ENCODE data around the gene SRGAP3.

SRGAP3 gene

DNA sequence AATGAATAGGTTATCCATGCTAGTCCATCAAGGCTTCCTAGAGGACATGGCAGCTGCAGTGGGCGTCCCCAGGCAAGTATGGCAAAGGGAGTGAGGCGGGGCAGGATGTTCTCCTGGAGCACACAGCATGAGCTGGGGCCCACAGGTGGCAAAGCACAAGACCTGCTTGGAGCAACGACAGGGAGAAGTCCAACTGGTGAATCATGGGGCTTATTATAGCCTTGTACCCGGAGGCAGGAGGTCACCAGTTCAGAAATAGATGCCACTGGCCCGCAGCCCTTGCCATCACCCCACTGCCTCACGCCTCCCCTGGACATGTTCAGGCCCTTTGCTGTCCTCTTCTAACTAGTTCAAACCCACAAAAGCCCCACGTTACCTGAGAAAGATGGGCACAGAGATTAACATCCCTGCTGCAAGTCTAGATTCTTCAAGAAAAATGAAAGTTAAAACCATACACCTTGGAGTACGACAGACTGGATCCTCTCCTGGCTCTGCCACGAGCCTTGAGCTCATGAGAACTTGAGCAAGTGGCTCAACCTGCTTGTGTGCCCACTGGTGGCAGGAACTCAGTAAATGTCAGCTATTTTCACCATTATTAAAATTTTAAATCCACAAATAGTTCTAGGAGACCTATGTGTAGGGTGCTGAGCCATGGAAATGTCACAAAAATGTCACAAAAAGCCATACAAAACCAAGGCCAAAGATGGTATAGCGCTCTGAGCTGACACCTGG lies 1.8 kb upstream of the SRGAP3 start:
- DNase-seq = no peak

DNA sequence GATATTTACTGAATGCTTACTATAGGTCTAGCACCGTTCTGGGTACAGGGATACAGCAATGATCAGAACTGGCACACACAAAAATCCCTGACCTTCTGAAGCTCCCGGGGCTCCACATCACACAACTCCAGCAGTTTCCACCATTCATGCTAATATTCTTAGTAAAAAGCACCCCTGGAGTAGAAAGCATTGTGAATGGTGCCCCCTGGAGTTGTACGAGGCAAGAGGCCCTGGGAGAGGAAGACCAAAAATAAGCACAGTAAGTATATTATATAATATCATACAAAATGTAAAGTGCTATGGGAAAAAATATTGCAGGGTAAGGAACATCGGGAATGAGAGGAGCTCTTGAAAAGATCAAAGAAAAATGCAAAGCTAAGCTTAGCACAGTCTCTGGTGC lies 790 bp upstream of the SRGAP3 start:
- DNase-seq = no peak

- no peak for DNase-seq
Observed at GRCh38 chr3:9248522-9249271, 749 bp downstream of the SRGAP3 start.

DNA sequence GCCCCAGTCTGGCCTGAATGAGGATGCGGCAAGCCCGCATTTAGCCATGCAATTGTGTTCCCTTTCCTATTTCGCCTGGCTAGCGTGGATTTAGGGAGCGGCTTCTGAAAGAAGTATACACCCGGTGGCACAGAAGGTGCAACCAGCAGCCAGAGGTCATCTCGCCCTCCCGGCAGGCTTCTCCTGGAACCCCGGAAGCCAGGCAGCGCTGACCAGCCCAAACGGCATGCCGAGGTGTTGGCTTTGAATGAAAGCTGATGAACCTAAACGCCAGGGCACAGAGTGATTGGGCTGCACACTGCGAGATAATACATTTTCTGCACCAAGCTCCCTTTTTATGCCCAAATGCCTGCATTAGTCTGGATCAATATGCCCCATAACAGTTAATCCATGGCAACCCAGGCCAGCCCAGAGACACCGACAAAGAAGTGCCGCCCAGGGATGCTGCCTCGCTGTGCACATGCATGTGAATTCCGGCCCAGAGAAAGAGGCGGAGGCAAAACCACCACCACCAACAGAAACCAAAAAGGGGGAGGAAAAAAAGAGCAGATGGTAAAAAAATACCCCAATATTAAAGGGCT lies 1.4 kb downstream of the SRGAP3 start:
- DNase-seq = no peak

GRCh38 chr3:9247361-9247940 lies 2.0 kb downstream of the SRGAP3 start:
- DNase-seq = no peak

DNA sequence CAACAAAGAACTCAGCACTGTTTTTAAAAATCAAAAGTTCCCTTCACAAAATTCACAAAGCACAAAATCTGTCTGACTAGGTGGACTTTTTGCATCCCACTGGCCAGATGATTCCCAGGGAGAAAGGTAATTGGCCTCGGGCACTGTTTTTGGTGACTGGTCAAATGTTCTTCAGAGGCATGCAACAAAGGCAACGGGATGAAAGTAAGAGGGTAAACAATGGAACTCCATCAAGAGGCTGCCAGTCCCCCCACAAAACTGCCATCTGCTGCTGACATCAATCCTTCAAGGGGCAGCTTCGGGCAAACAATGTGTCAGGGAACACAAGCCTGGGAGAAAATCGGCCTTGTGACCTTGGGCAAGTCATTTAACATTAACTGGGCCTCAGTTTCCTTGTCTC lies 3.3 kb downstream of the SRGAP3 start:
- no peak for DNase-seq

DNA sequence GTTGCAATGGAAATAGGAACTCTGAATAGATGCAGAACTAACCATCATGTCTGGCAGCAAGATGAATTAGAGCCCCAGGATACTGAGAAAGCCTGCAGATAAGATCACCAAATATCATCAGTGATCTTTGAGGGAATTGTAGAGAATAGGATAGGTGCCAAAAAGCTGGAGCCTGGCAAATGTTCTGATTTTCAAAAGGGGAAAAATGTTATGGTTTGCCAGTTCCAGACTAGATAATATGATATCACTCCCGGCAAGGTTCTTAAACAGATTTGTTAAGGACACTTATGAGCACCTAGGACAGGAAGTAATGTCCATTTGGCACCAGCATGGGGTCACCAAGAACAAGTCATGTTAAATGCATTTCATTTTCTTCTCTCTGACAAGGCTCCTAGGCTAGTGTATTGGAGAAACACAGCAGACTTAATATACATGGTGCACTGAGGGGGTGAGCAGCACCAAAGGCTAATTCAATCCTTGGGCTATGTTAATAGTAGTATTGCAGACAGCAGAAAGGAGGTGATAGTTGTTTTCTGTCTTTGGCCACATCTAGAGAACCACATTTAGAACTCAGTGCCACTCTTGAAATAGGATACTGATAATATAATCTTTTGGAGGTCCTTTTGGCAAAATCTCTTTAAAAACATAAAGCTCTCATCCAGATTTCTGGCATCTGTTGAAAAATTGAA lies 4.8 kb downstream of the SRGAP3 start:
- DNase-seq = no peak

GRCh38 chr3:9241956-9242355 lies 7.5 kb downstream of the SRGAP3 start:
- no peak for DNase-seq

DNA sequence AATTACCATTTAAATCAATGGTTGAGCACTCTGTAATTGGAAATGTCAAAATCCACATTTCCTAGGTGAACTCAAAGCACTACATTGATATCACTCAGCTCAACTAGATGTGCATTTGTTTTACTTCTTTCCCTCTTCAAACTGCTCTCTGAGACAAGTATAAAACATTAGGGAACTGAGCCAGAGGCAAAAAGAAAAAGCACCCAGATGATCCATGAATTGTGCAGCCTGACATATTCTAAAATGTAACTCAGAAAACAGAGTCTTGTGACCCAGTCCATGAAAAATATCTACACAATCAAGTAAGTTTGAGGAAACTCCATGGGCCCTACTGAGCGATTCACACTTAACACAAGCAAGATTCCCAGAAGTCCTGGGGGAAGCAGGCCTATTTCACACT lies 9.8 kb downstream of the SRGAP3 start:
- DNase-seq = no peak

DNA sequence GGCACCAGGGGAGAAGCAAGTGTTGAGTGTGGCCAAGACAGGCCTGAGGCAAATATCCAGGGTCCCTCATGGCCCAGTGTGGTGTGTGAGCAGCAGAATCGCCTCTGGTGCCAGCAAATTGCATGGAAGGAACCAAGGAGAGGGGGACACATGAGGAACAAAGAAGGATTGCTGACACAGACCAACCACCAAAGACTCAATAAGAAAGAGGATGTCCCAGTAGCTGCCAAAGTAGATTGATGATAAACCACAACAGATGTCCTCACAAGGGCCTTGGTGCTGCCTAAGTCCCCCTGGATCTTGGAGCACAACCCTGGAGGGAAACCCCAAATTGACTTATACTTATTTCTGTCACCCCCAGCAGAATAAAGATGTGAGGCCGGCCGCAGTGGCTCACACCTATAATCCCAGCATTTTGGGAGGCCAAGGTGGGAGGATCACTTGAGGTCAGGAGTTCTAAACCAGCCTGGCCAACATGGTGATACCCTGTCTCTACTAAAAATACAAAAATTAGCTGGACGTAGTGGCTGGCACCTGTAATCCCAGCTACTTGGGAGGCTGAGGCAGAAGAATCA lies 10.6 kb downstream of the SRGAP3 start:
- no peak for DNase-seq

GRCh38 chr3:9238276-9238675 lies 11.2 kb downstream of the SRGAP3 start:
- no peak for DNase-seq

DNA sequence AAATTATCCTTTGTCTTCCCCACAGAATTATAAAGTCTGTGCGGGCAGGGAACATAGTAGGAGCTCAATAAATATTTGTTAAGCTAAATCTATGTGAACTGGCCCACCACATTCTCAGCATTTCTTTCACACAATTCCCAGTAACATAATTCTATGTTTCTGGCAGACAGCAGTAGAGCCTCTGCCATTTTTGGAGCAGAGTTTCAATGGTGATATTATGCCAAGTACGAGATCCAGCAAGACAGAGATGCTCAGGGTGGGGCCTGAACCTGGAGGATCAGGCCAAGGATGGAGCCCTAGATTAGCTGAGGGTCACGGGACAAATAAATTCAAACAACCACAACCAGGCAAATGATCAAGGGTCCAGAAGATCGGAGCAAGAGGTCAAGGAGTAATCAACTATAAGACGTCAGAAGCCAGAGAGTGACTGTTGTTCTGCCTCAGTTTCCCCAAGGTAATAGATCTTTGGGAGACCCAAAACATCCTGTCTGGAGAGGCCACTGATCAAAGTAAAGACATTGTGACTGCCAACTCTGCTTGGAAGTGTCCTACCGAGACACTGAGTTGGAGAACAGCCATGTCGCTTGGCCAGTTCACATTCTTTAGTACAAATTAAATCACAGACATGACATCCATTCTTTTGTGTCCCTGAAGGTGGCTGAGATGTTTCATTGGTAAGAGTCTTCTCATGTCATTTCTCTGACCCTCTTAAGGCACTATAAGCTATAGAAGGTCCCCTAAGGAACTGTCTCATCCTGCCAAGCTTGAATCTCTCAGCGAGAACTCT lies 15.4 kb downstream of the SRGAP3 start:
- no peak for DNase-seq

DNA sequence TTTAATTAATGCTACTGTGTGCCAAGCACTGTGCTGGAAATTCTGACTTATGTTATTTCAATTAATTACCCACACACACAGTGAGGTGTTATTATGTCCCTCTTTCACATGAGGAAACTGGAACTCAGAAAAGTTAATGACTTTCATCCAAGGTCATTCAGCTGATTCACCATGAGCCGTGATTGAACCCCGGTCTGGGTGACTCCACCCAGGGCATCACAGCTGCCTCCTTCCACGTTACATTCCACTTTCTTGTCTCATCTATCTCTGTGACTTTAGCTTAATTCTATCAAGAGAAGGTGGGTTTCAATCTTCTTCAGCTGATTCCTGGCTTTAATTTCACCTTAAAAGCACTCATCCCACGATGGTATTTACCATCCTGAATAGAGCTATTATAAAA lies 16.3 kb downstream of the SRGAP3 start:
- no peak for DNase-seq

DNA sequence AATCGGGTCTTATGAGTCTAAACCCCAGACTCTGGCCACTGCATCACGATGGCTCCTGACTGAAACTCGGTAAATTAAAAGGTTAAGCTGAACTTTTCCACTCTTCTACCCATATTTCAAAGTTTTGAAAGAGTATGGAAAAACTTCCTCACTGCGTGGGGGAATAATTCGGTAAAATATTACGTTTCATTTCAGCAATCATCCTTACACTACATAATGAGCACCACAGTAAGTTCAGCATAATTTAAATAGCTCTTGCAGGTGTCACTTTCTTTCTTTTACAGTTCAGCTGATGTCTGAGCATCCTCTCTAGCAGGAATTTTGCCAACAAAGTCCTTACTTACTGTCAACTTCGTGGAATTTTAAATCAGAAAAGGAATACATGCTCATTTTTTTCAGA lies 17.5 kb downstream of the SRGAP3 start:
- DNase-seq = no peak

DNA sequence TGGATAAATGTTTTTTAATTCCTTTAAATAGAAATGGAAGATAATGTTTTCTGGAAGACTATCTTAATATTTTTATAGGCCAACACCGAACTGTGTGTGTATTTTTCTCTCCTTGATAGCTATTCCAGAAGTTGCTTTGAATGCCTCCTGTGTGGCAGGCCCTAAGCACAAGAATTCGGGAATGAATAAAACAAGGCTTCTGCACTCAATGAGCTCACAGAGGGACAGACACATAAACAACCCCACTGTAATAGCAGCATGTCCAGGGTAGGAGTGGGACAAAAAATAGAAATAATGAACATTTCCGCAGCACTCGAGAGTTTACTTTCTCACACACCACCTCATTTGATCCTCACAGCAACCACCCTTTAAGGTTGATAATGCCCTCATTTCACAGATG lies 18.0 kb downstream of the SRGAP3 start:
- no peak for DNase-seq

DNA sequence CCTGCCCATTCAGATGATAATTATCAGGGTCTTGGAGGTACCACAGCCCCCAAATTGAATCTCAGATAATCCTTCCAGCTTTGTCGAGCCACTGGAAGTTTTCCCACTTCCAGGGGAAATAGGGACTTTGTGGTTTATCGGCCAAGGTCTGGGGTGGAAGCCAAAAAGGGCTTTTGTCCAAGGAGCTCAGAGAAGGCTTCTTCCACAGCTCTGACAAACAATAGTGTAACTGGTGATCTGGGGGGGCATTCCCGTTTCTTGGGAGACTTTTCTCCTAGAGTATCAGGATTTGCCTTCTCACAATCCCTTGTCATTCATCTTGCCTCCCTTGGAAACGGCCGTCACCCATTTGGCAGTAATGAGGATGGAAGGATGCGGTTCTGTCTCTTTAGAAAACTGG lies 18.4 kb downstream of the SRGAP3 start:
- no peak for DNase-seq

GRCh38 chr3:9230596-9230995 lies 18.9 kb downstream of the SRGAP3 start:
- DNase-seq = no peak

GRCh38 chr3:9229879-9230278 lies 19.6 kb downstream of the SRGAP3 start:
- no peak for DNase-seq

GRCh38 chr3:9229325-9229724 lies 20.1 kb downstream of the SRGAP3 start:
- DNase-seq = no peak

- DNase-seq = no peak
Observed at GRCh38 chr3:9226326-9226725, 23.1 kb downstream of the SRGAP3 start.

GRCh38 chr3:9225268-9225667 lies 24.2 kb downstream of the SRGAP3 start:
- no peak for DNase-seq

DNA sequence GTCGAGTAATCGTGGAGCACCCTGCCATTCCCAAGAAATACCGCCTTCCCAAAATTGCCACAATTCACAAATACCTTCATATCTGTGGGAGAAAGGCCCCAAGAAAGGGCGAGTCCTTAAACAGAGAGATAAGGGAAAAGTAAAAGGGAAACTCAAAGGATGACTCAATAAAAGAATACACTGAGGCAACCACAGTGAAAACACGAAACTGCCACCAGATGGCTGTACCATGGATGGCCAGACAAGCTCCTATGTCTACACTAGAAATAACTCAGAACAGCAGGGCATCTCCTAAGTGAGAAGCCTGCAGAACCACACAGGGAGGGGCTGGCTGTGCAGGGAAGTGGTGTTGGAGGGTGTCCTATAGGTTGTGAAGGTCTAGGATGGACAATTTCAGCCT lies 25.0 kb downstream of the SRGAP3 start:
- DNase-seq = peak; percentile 10

Data from hematopoietic multipotent progenitor cell treated with erythropoietin and hydrocortisone succinate and interleukin-3 and kit ligand, for 8 days (in vitro differentiated cells).